Ishikawa (cell line): ENCODE measurements around the gene ENOX1.

Experiments used
- CEBPB ChIP-seq: IDR thresholded peaks from 2 replicates; pipeline ENCODE4 v1.6.1; 2012
- CREB1 ChIP-seq: IDR thresholded peaks from 2 replicates; pipeline ENCODE4 v1.6.1; 2012; ENCODE audit warnings: low read depth
- EGR1 ChIP-seq: IDR thresholded peaks from 2 replicates; pipeline ENCODE4 v1.6.1; 2012
- EP300 ChIP-seq: IDR thresholded peaks from 2 replicates; pipeline ENCODE4 v1.6.1; 2012; ENCODE audit warnings: borderline replicate concordance
- FOXM1 ChIP-seq: IDR thresholded peaks from 2 replicates; pipeline ENCODE4 v1.6.1; 2012; ENCODE audit warnings: low read depth, borderline replicate concordance
- NFIC ChIP-seq: IDR thresholded peaks from 2 replicates; pipeline ENCODE4 v1.6.1; 2012
- RAD21 ChIP-seq: IDR thresholded peaks from 2 replicates; pipeline ENCODE4 v1.6.1; 2012; ENCODE audit warnings: low read depth
- TAF1 ChIP-seq: IDR thresholded peaks from 2 replicates; pipeline ENCODE4 v1.6.1; 2012; ENCODE audit warnings: low read depth, mild to moderate bottlenecking
- TCF12 ChIP-seq: IDR thresholded peaks from 2 replicates; pipeline ENCODE4 v1.6.1; 2012; ENCODE audit warnings: low read depth
- TEAD4 ChIP-seq: IDR thresholded peaks from 2 replicates; pipeline ENCODE4 v1.6.1; 2012
- YY1 ChIP-seq: IDR thresholded peaks from 2 replicates; pipeline ENCODE4 v1.6.1; 2012; ENCODE audit warnings: low read depth
- ZBTB7A ChIP-seq: IDR thresholded peaks from 2 replicates; pipeline ENCODE4 v1.6.1; 2012; ENCODE audit warnings: low read depth
- TF ChIP-seq, protein P1 (sequence below): IDR thresholded peaks from 2 replicates; pipeline ENCODE4 v1.6.1; 2012; ENCODE audit warnings: low read depth, mild to moderate bottlenecking
- TF ChIP-seq, protein P2 (sequence below): IDR thresholded peaks from 2 replicates; pipeline ENCODE4 v1.6.1; 2012
- TF ChIP-seq, protein P3 (sequence below): IDR thresholded peaks from 2 replicates; pipeline ENCODE4 v1.6.1; 2012

Gene ENOX1

DNA sequence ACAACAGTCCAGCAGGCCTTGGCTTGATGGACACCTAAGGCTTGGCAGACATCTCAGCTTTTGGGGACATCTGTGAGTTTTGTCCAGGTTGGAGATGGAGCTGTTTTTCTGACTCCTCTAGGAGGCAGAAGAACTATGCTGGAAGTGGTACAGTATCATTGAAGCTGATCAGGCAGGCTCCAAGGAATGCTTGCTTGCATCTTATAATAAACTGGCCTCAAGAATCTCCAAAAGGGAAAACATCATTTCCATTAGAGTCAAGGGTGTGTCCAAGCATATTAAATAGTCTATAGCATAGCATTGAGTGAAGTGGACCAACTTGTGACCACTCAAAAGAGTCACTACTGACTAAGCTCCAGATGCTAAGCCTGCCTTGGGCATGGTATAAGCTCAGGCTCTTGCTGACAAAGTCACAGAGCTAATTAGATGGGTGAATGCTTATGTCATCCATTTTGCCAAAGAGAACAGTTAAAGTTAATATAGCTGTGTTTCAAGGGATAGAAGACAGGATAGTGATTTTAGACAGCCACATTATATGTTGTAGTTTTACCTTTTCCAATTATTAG is 547.4 kb downstream of the ENOX1 start:
- no peak for TF ChIP-seq YY1
- TF ChIP-seq TCF12: no peak
- TF ChIP-seq, protein P1, sequence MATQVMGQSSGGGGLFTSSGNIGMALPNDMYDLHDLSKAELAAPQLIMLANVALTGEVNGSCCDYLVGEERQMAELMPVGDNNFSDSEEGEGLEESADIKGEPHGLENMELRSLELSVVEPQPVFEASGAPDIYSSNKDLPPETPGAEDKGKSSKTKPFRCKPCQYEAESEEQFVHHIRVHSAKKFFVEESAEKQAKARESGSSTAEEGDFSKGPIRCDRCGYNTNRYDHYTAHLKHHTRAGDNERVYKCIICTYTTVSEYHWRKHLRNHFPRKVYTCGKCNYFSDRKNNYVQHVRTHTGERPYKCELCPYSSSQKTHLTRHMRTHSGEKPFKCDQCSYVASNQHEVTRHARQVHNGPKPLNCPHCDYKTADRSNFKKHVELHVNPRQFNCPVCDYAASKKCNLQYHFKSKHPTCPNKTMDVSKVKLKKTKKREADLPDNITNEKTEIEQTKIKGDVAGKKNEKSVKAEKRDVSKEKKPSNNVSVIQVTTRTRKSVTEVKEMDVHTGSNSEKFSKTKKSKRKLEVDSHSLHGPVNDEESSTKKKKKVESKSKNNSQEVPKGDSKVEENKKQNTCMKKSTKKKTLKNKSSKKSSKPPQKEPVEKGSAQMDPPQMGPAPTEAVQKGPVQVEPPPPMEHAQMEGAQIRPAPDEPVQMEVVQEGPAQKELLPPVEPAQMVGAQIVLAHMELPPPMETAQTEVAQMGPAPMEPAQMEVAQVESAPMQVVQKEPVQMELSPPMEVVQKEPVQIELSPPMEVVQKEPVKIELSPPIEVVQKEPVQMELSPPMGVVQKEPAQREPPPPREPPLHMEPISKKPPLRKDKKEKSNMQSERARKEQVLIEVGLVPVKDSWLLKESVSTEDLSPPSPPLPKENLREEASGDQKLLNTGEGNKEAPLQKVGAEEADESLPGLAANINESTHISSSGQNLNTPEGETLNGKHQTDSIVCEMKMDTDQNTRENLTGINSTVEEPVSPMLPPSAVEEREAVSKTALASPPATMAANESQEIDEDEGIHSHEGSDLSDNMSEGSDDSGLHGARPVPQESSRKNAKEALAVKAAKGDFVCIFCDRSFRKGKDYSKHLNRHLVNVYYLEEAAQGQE: no peak
- TF ChIP-seq, protein P2, sequence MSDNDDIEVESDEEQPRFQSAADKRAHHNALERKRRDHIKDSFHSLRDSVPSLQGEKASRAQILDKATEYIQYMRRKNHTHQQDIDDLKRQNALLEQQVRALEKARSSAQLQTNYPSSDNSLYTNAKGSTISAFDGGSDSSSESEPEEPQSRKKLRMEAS: no peak
- TF ChIP-seq RAD21: no peak
- TF ChIP-seq ZBTB7A: no peak
- TF ChIP-seq, protein P3, sequence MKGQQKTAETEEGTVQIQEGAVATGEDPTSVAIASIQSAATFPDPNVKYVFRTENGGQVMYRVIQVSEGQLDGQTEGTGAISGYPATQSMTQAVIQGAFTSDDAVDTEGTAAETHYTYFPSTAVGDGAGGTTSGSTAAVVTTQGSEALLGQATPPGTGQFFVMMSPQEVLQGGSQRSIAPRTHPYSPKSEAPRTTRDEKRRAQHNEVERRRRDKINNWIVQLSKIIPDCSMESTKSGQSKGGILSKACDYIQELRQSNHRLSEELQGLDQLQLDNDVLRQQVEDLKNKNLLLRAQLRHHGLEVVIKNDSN: no peak
- TF ChIP-seq NFIC: no peak
- TF ChIP-seq CREB1: no peak
- TF ChIP-seq TAF1: no peak
- no peak for TF ChIP-seq EP300
- no peak for TF ChIP-seq CEBPB
- TF ChIP-seq TEAD4: no peak
- no peak for TF ChIP-seq EGR1

DNA sequence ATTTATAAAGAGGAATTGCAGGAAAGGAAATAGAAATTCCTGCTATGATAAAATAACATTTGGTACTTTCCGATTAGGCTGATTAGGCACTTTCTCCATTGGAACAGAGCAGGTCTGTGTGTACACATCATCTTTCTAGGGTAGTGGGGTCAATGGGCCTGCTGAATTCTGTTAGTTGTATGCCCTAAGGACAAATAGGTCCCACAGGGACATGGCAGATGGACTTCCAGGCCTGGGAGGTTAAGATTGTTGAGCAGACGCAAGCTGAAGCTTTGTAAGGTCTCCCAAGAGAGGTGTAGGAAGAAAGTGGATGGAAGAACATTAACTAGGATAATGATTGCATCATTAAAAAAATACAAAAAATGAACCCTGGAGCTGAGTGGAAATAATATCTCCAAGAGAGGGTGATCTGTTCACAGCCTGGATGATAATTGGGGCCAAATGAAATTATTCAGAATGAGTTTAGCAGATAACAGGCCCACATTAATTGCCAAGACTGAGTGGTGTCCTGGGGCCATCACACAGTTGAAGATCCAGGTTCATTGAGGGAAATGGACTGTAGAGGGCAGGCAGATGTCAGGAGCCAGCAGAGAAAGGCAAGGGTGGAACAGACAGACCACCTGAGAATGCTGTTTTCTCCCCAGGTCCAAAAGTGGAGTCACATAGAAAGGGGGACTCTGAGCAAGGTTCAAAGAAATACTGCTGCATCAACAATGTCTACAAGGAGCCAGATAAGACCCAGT is 548.3 kb downstream of the ENOX1 start:
- TF ChIP-seq FOXM1 (no peak), YY1 (no peak), NFIC (no peak), TCF12 (no peak), RAD21 (no peak), CEBPB (no peak), TEAD4 (no peak), EGR1 (no peak), ZBTB7A (no peak), TAF1 (no peak), EP300 (no peak), CREB1 (no peak)
- TF ChIP-seq, protein P2: no peak
- TF ChIP-seq, protein P1: no peak
- TF ChIP-seq, protein P3: no peak

DNA sequence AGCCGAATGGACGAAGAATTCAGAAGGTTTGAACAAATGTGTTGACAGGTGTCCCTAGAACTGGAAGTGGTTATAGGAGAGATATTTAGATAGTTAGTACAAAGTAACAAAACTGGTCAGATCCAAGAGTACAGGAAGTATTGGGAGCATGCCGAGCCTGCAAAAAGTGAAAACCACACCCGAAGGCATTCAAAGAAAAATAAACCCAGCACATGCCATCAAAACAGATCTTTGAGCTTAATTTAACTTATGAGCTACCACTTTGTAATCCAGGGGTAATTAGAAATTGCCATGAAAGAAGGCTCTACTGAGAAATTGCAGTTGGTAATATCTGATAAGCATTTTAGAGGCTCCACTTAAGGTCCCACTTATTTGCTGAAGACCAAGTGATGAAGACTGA is 549.2 kb downstream of the ENOX1 start:
- TF ChIP-seq TCF12 (no peak), CREB1 (no peak), CEBPB (no peak), EGR1 (no peak), RAD21 (no peak), TAF1 (no peak), ZBTB7A (no peak), NFIC (no peak), TEAD4 (no peak), FOXM1 (no peak), EP300 (no peak)
- TF ChIP-seq, protein P3: no peak
- TF ChIP-seq, protein P1: no peak

DNA sequence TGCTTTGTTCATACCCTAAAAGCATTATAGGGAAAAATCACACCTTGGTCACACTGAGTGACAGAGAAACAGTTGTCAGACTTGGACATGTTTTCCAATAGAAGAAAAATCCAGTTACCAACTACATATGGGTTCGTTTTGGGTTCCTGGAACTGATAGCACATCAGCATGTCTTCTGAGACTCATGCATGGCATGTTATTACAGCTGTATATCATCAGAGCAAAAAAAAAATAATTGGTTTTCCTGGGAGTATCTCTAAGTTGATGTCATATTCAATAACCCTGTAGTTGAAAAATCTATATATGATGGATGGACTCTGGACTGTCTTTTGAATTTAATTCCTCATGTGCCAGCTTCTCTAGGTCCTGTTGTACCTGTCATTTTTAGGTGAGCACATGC is 551.7 kb downstream of the ENOX1 start:
- TF ChIP-seq, protein P2: no peak
- no peak for TF ChIP-seq EGR1
- no peak for TF ChIP-seq TAF1
- no peak for TF ChIP-seq FOXM1
- TF ChIP-seq YY1: no peak
- TF ChIP-seq EP300: no peak
- TF ChIP-seq, protein P1: no peak
- no peak for TF ChIP-seq TEAD4
- TF ChIP-seq ZBTB7A: no peak
